GM06990 (cell line): ENCODE measurements around the gene MED27.

Experiments
- DNase-seq: peaks from one replicate; pipeline ENCODE4 v3.0.0-alpha.2; 2011; ENCODE audit not compliant: insufficient read length; ENCODE audit errors: extremely low read depth
- H3K27me3 ChIP-seq: replicated peaks from 2 replicates; pipeline ENCODE4 v1.6.0; 2011; ENCODE audit warnings: low read length; ENCODE audit not compliant: control insufficient read depth, insufficient read depth
- H3K36me3 ChIP-seq: 2 replicates; pipeline ENCODE4 v1.5.1; 2011; ENCODE audit warnings: low read length; ENCODE audit not compliant: control insufficient read depth, insufficient read depth
- H3K4me3 ChIP-seq: replicated peaks from 2 replicates; pipeline ENCODE4 v1.5.1; 2011; ENCODE audit warnings: low read depth, mild to moderate bottlenecking, control low read depth, low read length
- CTCF ChIP-seq: IDR thresholded peaks from 2 replicates; pipeline ENCODE4 v1.5.1; 2011; ENCODE audit warnings: low read length, control low read depth, mild to moderate bottlenecking, inconsistent platforms; ENCODE audit not compliant: insufficient read depth, poor library complexity, severe bottlenecking

Gene MED27

DNA sequence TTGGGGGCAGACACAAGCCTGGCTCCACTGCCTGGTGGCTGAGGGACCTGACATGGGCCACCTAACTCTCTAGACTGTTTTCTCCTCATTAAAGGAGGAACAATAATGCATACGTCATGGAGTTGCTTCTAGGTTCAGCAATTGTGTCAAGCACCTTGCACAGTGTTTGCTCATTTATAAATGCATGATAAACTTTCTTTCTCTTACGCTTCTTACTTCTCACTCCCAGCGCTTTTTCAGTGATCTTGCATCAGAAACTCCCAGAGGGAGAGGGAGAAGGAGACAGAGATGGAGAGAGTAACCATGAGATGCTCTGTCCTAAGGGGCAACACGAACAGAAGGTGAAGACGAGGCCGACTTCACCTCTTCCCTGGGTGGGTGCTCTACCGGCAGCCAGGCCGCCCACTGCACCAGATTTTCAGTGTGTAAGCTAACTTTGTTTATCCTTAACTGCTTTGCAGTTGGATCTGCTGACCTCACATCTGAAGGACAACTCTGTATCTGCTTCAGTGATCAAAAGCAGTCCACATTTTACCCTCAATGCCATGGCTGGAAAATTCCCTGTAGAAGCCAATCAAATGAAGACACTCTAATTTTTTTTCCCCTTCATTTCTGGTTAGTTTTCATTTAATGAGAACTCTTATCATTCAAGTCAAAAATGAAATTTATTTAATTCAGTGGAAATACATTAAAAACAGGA, 35.3 kb downstream of the MED27 start:
- no peak for DNase-seq
- H3K27me3 ChIP-seq: no peaks in the 10 kb centered on the region
- no peak for TF ChIP-seq CTCF
- H3K4me3 ChIP-seq: no peak overlapping the region
- no peaks in the 10 kb centered on the region for H3K36me3 ChIP-seq

DNA sequence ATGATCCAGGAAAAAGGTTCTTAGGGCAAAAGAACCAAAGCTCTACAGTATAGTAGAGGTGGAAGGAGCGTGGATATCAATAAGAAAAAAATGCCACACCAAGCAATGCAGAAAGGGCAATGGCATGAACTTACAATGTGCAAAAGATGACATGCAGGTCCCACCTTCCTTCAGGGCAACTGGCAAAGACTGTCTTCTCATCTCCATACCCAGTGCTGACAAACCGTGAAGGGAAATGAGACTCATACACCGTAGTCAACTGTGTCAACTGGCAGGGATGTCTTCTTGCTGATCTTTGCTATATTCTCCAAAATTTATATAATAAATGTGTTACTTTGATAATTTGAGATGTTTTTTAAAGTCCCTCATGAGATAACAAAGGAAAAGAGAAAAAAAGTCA, 36.0 kb downstream of the MED27 start:
- DNase-seq: no peak
- H3K36me3 ChIP-seq: no peaks in the 10 kb centered on the region
- TF ChIP-seq CTCF: no peak
- H3K27me3 ChIP-seq: no peaks in the 10 kb centered on the region
- no peak overlapping the region for H3K4me3 ChIP-seq

GRCh38 chr9:132042324-132042723, 37.3 kb downstream of the MED27 start:
- H3K27me3 ChIP-seq: no peaks in the 10 kb centered on the region
- no peaks in the 10 kb centered on the region for H3K36me3 ChIP-seq
- no peak for DNase-seq
- H3K4me3 ChIP-seq: no peak overlapping the region
- TF ChIP-seq CTCF: no peak

DNA sequence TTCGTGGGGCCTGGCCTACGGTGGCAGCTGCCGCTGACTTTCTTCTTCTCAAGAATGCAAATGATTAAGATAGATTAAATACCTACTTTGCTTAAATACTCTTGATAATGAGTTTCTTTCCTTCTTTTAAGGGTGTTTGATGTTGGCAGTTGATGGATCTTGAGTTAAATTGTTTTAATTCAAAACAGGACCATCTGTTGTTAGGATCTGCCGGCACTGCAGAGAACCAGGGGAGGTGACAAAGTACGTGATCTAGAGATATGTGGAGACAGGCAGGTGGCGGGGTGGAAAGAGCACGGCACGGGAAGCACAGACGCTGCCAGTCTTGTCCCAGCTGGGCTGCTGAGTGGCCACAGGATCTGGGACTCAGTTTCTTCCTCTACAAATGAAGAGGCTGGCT, 37.9 kb downstream of the MED27 start:
- no peak overlapping the region for H3K4me3 ChIP-seq
- DNase-seq: no peak
- no peaks in the 10 kb centered on the region for H3K36me3 ChIP-seq
- no peaks in the 10 kb centered on the region for H3K27me3 ChIP-seq
- TF ChIP-seq CTCF: no peak

DNA sequence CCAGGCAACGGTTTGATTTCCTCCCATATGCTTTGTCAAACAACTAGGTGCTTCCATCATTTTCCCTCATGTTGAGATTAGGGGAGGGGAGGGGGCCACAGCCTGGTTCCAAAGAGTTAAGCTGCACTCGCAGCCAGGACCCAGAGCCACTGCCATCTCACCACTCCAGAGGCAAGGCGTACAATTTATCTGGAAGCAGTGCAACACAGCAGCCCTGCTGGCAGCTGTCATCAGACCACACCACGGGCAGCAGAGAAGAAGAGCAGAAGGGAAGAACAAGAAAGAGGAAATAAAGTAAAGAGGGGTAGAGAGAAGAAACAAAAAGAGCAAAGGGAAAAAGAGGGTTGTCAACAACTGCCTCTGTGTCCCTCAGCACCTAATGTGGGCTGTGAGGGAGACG, 38.9 kb downstream of the MED27 start:
- Histone ChIP-seq H3K4me3 (no peak overlapping the region), H3K27me3 (no peaks in the 10 kb centered on the region), H3K36me3 (no peaks in the 10 kb centered on the region)
- no peak for TF ChIP-seq CTCF
- DNase-seq: no peak

GRCh38 chr9:132040246-132040645, 39.4 kb downstream of the MED27 start:
- Histone ChIP-seq H3K36me3 (no peaks in the 10 kb centered on the region), H3K27me3 (no peaks in the 10 kb centered on the region), H3K4me3 (no peak overlapping the region)
- no peak for TF ChIP-seq CTCF
- no peak for DNase-seq
